ENCODE measurements around the gene ADGRG1.

ADGRG1 gene

DNA sequence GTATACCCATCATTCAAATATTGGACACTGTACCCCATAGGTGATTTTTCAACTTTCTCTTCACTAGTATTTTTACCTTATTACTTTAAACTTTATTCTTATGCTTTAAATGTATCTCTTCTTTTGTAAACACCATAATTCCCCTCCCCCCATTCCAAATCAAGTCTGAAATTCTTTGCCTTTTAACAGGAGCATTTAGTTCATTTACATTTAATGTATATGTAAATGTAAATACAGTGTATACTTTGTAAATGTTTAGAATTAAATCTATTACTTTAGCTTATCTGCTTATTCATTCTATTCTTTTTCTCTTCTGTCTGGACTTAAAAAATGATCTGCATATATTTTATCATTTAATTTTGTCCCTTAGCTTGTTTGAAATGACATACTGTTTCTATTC is 30.0 kb upstream of the ADGRG1 start:
- TF ChIP-seq, protein P1, sequence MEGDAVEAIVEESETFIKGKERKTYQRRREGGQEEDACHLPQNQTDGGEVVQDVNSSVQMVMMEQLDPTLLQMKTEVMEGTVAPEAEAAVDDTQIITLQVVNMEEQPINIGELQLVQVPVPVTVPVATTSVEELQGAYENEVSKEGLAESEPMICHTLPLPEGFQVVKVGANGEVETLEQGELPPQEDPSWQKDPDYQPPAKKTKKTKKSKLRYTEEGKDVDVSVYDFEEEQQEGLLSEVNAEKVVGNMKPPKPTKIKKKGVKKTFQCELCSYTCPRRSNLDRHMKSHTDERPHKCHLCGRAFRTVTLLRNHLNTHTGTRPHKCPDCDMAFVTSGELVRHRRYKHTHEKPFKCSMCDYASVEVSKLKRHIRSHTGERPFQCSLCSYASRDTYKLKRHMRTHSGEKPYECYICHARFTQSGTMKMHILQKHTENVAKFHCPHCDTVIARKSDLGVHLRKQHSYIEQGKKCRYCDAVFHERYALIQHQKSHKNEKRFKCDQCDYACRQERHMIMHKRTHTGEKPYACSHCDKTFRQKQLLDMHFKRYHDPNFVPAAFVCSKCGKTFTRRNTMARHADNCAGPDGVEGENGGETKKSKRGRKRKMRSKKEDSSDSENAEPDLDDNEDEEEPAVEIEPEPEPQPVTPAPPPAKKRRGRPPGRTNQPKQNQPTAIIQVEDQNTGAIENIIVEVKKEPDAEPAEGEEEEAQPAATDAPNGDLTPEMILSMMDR (IDR thresholded peaks at IDR 0.05; ENCODE audit: low read depth, low read length, missing control alignments): no peak
- H3K4me3 ChIP-seq (ENCODE audit: low read depth, low read length): no peak overlapping the region
- in situ Hi-C loops (cut with HindIII; ENCODE audit: low sequenced_read_pairs): no loop called here
- DNase-seq (ENCODE audit: low read depth): no peak

DNA sequence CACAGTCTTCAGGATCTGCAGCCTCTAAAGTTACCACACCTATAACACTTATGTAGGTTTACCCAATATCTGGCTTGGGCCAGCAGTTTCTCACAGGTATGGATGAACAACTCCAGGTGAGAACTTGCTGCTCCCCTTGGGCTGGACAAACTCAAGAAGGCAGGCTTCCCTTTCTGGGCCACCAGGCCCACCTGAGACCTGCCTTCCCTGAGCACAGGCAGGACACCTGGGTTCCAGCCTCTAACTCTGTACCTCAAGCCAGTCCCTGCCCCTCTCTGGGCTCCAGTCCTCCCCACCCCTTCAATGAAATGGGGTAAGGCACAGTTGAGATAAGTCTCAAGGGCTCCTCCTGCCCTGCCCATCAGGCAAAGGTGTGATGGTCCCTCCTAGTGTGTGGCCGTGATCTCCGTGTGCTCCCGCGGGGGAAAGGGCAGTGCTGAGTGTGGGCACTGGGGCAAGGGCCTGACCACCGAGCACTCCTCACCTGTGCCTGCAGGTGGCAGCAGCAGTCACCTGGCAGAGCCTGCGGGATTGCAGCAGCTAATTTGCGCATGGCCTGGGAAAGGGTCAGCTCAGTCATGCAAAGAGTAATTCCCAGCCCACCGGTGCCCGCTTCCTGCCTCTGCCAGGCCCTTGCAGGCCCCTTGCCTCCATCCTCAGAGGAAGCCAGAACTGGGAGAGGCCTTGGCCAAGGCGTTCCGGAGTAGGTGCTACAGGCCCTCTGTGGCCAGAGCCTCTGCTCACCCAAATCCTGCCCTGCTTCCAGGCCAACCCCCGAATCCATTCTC is 28.2 kb upstream of the ADGRG1 start:
- no peak for DNase-seq (ENCODE audit: low read depth)
- TF ChIP-seq, protein P1 (IDR thresholded peaks at IDR 0.05; ENCODE audit: low read depth, low read length, missing control alignments): peak; percentile 69
- in situ Hi-C loops (cut with HindIII; ENCODE audit: low sequenced_read_pairs): no loop called here
- H3K4me3 ChIP-seq (ENCODE audit: low read depth, low read length): no peak overlapping the region

DNA sequence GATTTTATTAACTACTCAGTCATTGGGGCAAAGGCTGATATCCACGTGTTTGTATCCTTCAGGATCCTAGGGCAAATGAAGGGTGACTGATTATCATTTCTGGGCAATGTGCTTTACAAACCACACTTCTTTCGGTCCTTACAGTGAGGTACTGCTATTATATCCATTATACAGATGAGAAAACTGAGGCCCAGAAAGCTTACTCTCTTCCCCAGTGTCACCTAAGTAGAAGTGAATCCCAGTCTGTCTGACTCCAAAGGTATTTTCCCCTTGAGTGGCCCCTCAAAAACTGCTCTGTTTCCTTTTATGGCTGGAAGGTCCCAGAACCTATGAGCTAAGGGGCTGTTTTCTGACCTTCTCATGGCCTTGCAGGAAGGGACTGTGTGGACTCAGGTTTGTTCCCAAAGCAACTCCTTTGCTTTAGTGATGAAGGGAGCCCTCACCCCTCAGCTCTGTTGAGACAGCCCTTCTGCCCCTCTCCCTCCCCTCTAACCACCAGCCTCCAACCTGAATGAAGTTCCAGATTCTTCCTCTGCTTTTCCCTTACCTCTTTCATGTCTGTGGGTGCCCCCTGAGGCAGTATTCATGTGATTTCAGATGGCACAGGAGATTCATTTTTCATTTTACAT is 27.4 kb upstream of the ADGRG1 start:
- DNase-seq (ENCODE audit: low read depth): no peak
- in situ Hi-C loops (cut with HindIII; ENCODE audit: low sequenced_read_pairs): no loop called here
- no peak overlapping the region for H3K4me3 ChIP-seq (ENCODE audit: low read depth, low read length)
- TF ChIP-seq, protein P1 (IDR thresholded peaks at IDR 0.05; ENCODE audit: low read depth, low read length, missing control alignments): no peak

DNA sequence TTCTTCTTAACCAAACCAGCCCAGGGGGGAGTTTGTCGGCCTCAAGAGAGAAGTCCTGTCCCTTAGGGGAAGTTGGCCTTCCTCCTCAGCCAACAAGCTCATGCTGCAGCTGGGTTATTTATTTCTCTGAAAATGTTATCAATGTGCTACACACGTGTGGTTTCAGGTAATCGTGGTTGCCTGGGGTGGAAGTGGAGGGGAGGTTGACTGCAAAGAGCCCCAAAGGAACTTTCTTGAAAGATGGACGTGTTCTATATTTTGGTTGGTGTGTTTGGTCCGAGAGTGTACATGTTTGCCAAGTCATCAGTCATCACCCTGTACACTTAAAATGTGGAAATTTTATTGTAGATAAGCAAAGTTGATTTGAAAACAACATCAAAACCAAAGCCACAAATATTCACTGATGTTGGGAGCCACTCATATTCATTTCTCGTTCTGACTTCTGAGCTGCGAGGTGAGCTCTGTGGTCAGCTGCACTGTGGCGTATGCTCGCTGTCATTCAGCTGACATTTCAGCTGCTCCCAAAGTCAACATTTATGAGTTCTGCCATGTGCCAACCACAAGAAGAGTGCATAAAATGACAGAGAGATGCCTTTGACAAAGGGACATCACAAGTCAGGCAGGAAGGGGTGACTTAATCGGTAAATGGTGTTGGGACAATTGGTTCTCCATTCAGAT is 26.5 kb upstream of the ADGRG1 start:
- TF ChIP-seq, protein P1 (IDR thresholded peaks at IDR 0.05; ENCODE audit: low read depth, low read length, missing control alignments): no peak
- H3K4me3 ChIP-seq (ENCODE audit: low read depth, low read length): no peak overlapping the region
- in situ Hi-C loops (cut with HindIII; ENCODE audit: low sequenced_read_pairs): no loop called here
- DNase-seq (ENCODE audit: low read depth): no peak

DNA sequence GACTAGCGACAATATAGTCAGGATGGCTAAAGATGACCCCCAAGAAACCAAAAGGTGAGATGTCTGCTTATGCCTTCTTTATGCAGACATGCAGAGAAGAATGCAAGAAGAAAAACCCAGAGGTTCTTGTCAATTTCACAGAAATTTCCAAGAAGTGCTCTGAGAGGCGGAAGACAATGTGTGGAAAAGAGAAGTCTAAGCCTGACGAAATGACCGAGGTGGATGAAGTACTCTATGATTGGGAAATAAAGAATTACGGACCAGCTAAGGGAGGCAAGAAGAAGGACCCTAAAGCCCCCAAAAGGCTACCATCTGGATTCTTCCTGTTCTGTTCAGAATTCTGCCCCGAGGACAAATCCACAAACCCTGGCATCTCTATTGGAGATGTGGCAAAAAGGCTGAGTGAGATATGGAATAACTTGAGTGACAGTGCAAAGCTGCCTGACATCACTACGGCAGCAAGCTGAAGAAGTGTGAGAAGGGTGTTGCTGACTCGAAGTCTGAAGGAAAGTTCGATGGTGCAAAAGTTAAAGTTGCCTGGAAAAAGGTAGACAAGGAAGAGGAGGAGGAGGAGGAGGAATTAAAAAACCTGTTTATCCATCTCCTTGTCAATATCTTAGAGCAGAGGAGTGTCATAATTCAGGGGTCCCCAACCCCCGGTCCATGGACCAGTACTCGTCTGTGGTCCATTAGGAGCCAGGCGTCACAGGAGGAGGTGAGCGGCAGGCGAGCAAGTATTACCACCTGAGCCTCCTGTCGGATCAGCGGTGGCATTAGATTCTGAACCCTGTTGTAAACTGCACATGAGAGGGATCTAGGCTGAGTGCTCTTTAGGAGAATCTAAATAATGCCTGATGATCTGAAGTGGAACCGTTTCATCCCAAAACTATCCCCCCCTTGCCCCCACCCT is 25.1 kb upstream of the ADGRG1 start:
- TF ChIP-seq, protein P1 (IDR thresholded peaks at IDR 0.05; ENCODE audit: low read depth, low read length, missing control alignments): no peak
- no peak for DNase-seq (ENCODE audit: low read depth)
- no peak overlapping the region for H3K4me3 ChIP-seq (ENCODE audit: low read depth, low read length)
- in situ Hi-C loops (cut with HindIII; ENCODE audit: low sequenced_read_pairs): no loop called here

DNA sequence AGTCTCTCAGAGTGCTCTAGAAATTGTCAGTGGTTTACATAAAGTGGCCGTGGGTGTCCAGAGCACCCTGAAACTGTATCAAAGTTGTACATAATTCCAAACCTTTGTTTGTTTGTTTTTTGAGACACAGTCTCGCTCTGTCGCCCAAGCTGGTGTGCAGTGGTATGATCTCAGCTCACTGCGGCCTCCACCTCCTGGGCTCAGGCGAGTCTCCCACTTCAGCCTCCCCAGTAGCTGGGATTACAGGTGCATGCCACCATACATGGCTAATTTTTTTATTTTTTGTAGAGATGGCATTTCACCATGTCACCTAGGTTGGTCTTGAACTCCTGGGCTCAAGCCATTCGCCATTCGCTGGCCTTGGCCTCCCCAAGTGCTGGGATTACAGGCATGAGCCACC is 24.3 kb upstream of the ADGRG1 start:
- TF ChIP-seq, protein P1 (IDR thresholded peaks at IDR 0.05; ENCODE audit: low read depth, low read length, missing control alignments): no peak
- no peak for DNase-seq (ENCODE audit: low read depth)
- in situ Hi-C loops (cut with HindIII; ENCODE audit: low sequenced_read_pairs): no loop called here
- no peak overlapping the region for H3K4me3 ChIP-seq (ENCODE audit: low read depth, low read length)
